OCI-M1 (cell line): ENCODE data around the gene SNRNP48.

Source experiments
- DNase-seq: peaks from one replicate; lab custom pipeline; 2025; lab: John Stamatoyannopoulos, UW

SNRNP48 gene

DNA sequence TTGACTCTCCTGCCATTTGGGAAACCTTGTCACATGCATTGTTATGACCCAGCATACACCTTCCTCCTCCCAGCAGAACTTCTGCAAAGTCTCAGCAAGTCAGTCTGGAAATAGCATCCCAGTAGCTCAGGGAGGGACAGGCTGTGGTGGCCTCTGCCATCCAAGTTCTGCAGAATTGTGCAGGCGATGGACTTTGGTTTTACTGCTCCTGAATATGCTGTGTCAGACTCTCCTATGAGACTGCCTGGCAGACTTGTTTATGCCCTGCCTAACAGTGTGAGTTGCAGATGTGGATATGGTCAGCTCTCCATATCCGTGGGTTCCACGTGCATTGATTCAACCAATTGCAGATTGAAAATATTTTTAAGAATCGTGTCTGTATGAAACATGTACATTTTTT, 52.8 kb downstream of the SNRNP48 start:
- no peak for DNase-seq

DNA sequence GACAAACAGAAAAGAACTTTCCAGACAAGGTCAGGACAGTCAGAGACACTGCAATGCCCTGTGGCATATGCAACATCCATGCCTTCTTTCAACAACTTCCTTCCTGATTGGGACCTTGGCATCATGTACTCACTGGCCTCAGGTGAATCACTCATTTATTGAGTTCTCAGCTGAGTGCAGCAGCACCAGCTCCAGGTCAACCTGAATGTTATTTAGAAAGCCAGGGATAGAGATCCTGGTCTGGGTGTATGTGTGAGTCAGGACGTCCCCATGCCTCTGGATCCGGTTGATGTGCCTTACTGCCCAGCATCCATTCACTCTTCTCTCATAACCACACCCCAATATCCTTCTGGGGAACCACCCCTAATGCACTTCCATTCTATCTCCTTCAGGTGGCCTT, 54.4 kb downstream of the SNRNP48 start:
- DNase-seq: no peak

DNA sequence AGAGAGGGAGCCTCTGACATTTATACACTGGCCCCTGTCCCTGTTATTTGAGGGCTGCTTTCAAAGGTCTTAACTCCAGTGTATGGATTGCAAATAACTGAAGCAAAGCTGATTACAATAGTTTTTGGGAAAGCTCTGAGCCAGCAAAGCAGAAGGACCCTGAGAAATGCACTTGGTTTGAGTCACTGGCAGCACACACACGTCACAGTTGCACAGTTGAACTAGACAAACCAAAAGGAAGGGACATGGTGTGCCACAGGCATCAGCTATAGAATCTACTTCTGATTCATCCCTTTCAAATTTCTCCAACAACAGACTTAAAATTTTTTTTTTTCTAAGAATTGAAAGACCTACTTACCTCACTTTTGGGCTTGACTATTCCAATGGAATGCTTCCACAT, 56.4 kb downstream of the SNRNP48 start:
- DNase-seq: no peak

DNA sequence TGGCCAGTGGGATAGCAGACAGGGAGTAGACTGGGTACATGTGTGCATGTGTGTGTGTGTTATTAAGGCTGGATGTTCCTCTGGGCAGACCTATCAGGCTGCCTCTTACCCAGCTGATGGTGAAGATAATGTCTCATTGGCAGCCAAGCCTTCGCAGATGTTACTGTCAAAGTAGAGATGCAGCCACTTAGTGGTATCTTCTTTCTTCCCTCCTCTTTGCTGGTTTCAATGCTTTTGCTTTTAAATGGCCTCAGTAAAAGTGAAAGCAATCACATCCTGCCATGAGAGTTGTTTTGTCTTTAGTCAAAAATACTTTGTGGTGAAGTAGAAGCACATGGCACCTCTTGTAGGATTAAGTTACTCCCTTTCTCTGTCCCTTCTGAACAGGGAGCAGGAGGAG, 57.5 kb downstream of the SNRNP48 start:
- peak; percentile 74 for DNase-seq

DNA sequence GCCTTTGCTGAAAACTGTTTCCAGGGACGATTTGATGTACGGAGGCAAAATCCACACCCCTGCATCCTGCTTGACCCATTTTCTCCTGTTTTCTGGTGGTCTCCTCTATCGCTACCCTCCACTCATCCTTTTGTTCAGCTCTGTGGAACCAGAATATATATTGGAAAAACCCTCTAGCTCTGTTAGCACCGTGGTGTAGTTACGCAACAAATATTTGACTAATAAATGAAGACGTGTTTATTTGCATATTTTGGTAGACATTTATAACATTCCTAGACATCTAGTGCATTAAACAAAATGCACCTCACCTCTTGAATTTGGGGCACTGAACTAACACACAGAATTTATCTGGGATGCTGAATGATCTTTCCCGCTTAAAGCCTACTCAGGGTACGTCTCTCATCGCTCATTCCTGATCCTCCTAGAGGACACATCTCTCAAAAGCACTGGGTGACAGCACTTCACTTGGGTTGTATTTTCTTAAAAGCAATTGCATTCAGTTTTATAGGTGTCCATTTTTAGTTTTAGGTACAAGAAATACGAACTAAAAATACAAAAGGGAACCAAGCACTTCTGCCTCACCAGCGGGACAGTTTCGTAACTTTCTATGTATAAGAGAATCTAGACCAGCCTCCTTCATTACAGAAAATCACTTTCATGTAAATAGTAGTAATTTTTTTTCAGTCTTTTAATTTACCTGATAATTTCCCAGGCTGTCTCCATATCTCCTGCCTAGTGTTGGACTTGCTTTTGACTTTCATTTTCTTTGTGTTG, 59.2 kb downstream of the SNRNP48 start:
- DNase-seq: no peak

DNA sequence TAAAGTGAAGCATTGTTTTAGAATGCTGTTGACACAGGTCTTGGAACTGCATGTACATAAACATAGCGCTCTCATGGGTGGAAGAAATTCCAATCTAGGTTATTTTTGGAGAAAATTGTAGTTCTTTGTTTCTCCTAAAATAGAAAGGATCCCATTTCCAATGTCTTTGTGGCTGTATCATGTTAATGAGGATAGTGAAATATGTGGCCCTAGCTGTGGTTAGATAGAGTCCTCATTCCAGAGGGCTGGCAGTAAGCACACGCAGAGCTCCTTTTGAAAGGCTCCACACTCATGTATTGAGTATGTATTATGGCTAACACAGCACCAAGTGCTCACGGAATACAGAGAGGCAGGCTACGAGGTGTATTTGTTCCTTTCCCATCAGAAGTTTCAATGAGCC, 60.9 kb downstream of the SNRNP48 start:
- DNase-seq: no peak

DNA sequence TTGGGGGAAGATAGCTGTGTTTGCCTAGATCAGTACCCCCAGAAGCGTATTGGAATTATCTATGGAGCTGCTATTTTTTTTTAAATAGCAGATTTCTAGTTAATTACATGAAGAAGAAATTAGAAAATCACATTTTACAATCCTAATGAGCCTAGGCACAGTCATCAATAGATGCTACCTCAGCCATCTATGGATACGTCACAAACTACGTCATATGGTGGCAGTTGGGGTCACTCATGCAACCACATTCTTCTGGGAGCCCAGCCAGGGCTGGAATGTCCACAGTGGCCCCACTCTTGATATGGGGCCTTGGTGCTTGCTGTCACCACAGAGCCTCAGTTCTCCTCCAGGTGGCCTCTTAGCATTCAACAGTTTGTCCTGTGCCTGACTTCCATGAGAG, 63.0 kb downstream of the SNRNP48 start:
- no peak for DNase-seq

DNA sequence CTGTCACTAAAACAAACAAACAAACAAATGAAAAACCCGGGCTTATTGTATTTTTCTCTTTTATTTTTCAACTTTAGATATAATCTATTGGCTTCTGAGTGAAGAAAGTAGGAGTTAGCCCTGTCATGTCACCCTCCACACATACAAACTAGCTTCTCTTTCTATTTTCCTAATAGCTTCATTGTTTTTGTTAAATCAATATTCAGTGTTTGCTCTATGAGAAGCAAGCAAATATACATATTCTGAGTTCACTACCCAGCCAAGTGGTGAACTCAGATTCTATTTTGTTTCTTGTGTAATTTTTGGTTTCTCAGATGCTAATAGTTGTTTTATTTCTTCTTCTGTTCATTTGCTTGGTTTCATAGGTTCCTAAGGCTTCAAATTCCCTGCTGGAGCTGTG, 66.4 kb downstream of the SNRNP48 start:
- no peak for DNase-seq

DNA sequence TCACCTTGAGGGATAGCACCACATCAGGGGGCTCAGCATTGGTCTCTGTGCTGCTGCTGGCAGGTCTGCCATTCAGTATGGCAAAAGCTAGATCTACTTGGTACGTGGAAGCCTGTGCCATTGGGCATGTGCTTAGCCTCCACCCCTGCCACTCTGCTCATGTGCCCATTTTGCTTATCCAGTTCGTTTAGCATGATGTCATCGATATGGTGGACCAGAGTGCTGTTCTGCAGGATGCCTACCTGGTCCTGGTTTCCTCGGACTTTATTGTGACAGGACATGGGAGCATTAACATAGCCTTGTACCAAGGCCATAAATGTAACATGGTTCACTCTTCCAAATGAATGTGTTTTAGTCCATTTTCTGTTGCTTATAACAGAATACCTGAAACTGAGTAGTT, 68.5 kb downstream of the SNRNP48 start:
- DNase-seq: no peak

DNA sequence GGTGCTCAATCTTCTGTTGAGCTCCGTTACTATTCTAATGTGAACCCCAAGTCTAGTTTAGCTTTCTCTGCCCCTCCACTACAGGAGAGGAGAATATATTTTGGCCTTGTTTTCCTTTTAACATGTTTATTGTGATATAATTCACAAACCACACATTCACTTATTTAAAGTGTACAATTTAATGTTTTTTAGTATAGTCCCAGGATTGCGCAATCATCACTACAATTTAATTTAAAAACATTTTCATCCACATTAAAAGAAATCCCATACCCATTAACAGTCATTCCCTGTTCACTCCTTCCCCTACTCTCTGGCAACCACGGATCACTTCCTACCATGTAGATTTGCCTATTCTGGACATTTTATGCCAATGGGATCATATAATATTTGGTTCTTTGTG, 71.4 kb downstream of the SNRNP48 start:
- no peak for DNase-seq
